RPMI7951 (cell line): Measurements from ENCODE around the gene RTL9. TPM values are rescaled to one million over a fixed set of nuclear protein-coding genes. Genes with fewer than 3 reads are reported as not detected.
"Not testable (repeated sequence)": the region's sequence is repeated elsewhere in the genome, so short reads cannot be mapped to it uniquely, and the experiment has no call there.

Experiments
- DNase-seq: peaks from one replicate; pipeline ENCODE4 v3.0.0-alpha.2; 2012; ENCODE audit warnings: low read depth
- total RNA-seq: library from RNA; depleted of rRNA; stranded (reverse); fragments of >200 nt; shearing (Covaris generic); gene quantifications from 2 replicates; pipeline ENCODE4 v1.2.3, GENCODE V29; 2014; rRNA removed

Gene RTL9
- total RNA-seq, 1 experiment from 2014 or later = 0.24 TPM

GRCh38 chrX:110406250-110406649 is 47.6 kb downstream of the RTL9 start:
- DNase-seq = not testable (repeated sequence)

- no peak for DNase-seq
These were observed 48.2 kb downstream of the RTL9 start for GRCh38 chrX:110406822-110407221.

GRCh38 chrX:110407910-110408545 is 49.4 kb downstream of the RTL9 start:
- peak; percentile 55 for DNase-seq

Other genes with a start within 250 kb of the RTL9 start
- 8.3 and 10.5 TPM in 2 replicates for gene AMMECR1, start 40.8 kb upstream of the RTL9 start, total RNA-seq